DND-41 (cell line): ENCODE data around the gene RCCD1.

ENCODE experiments used
- ATAC-seq: fragments of 200-7000 bp; cut with Tn5 transposase; 3 replicates; pipeline ENCODE4 v1.9.1; 2021; ENCODE audit warnings: low read depth; ENCODE audit not compliant: insufficient read depth
- DNase-seq: peaks from one replicate; pipeline ENCODE4 v3.0.0-alpha.2; 2020
- H2AFZ ChIP-seq: 2 replicates; pipeline ENCODE4 v1.6.0; 2012; ENCODE audit warnings: low read depth, low read length
- H3K27ac ChIP-seq: 2 replicates; pipeline ENCODE4 v1.5.1; 2012; ENCODE audit warnings: low read length, inconsistent platforms
- H3K27me3 ChIP-seq: fragments of 200-600 bp; sonication (generic); 2 replicates; pipeline ENCODE4 v1.6.0; 2012; ENCODE audit warnings: low read length, mild to moderate bottlenecking, inconsistent platforms; ENCODE audit not compliant: insufficient read depth, poor library complexity
- H3K36me3 ChIP-seq: 2 replicates; pipeline ENCODE4 v1.5.1; 2012; ENCODE audit warnings: low read length, inconsistent platforms; ENCODE audit not compliant: insufficient read depth
- H3K4me1 ChIP-seq: 2 replicates; pipeline ENCODE4 v1.5.1; 2012; ENCODE audit warnings: mild to moderate bottlenecking, low read length; ENCODE audit not compliant: insufficient read depth
- H3K4me2 ChIP-seq: 2 replicates; pipeline ENCODE4 v1.6.0; 2012; ENCODE audit warnings: mild to moderate bottlenecking, moderate library complexity, low read length, inconsistent platforms; ENCODE audit not compliant: insufficient read depth
- H3K4me3 ChIP-seq, 2 experiments: fragments of 200-600 bp in 1 of 2; shearing (Covaris generic) in 1 of 2; 2 replicates each; pipeline ENCODE4 v1.5.1; 2012 to 2016; ENCODE audit warnings: inconsistent platforms in 2 of 2, low read length in 2 of 2, mild to moderate bottlenecking in 2 of 2, low read depth in 1 of 2, moderate library complexity in 1 of 2
- H3K79me2 ChIP-seq: 2 replicates; pipeline ENCODE4 v1.6.0; 2012; ENCODE audit warnings: low read length, inconsistent platforms; ENCODE audit not compliant: insufficient read depth
- H3K9ac ChIP-seq: 2 replicates; pipeline ENCODE4 v1.6.0; 2012; ENCODE audit warnings: low read depth, mild to moderate bottlenecking, inconsistent platforms, low read length, moderate library complexity
- H3K9me3 ChIP-seq: 2 replicates; pipeline ENCODE4 v1.5.1; 2012; ENCODE audit warnings: low read length, moderate library complexity, mild to moderate bottlenecking, inconsistent platforms; ENCODE audit not compliant: insufficient read depth, severe bottlenecking
- H4K20me1 ChIP-seq: 2 replicates; pipeline ENCODE4 v1.6.0; 2012; ENCODE audit warnings: low read length; ENCODE audit not compliant: insufficient read depth
- CTCF ChIP-seq: IDR thresholded peaks from 2 replicates; pipeline ENCODE4 v1.5.1; 2012; ENCODE audit warnings: borderline replicate concordance, low read length, moderate library complexity, mild to moderate bottlenecking; ENCODE audit not compliant: poor library complexity, severe bottlenecking; ENCODE audit errors: extremely low read depth
- EZH2 ChIP-seq: IDR thresholded peaks from 3 replicates; pipeline ENCODE4 v1.6.1; 2012; ENCODE audit warnings: borderline replicate concordance, low read depth, mild to moderate bottlenecking, moderate library complexity, low read length, inconsistent platforms; ENCODE audit not compliant: severe bottlenecking

The RCCD1 gene

GRCh38 chr15:90960298-90961091 lies 5.8 kb downstream of the RCCD1 start:
- H3K79me2 ChIP-seq: peaks cover 45% of the 10 kb centered on the region
- H3K4me3 ChIP-seq: no peak overlapping the region
- TF ChIP-seq EZH2: no peak
- no peak for TF ChIP-seq CTCF
- no peak for DNase-seq
- H3K4me1 ChIP-seq: peaks cover 14% of the 10 kb centered on the region
- no peak for ATAC-seq
- H3K4me2 ChIP-seq: no peak overlapping the region
- no peak overlapping the region for H3K27ac ChIP-seq
- peaks cover 8% of the 10 kb centered on the region; the same call in 1 of the 2 replicates for H4K20me1 ChIP-seq
- no peak overlapping the region for H2AFZ ChIP-seq
- H3K36me3 ChIP-seq: peaks cover 83% of the 10 kb centered on the region
- no peak overlapping the region for H3K9ac ChIP-seq
- no peaks in the 10 kb centered on the region for H3K9me3 ChIP-seq
- H3K27me3 ChIP-seq: no peaks in the 10 kb centered on the region

- Histone ChIP-seq H3K9ac (no peak overlapping the region), H3K79me2 (peaks cover 29% of the 10 kb centered on the region), H3K9me3 (no peaks in the 10 kb centered on the region), H3K27ac (no peak overlapping the region), H3K27me3 (no peaks in the 10 kb centered on the region), H2AFZ (no peak overlapping the region), H3K36me3 (peaks cover 84% of the 10 kb centered on the region), H3K4me3 (no peak overlapping the region), H4K20me1 (peaks cover 8% of the 10 kb centered on the region; the same call in 1 of the 2 replicates), H3K4me2 (no peak overlapping the region), H3K4me1 (no peaks in the 10 kb centered on the region)
- ATAC-seq (no peak), DNase-seq (no peak)
- TF ChIP-seq EZH2: no peak
- no peak for TF ChIP-seq CTCF
Measured at GRCh38 chr15:90962021-90962420, 7.3 kb downstream of the RCCD1 start.

- Histone ChIP-seq H3K4me3 (no peak overlapping the region), H3K27me3 (no peaks in the 10 kb centered on the region), H3K9ac (no peak overlapping the region), H3K4me2 (no peak overlapping the region), H3K79me2 (peaks cover 14% of the 10 kb centered on the region), H3K4me1 (no peaks in the 10 kb centered on the region), H3K9me3 (no peaks in the 10 kb centered on the region), H4K20me1 (peaks cover 3% of the 10 kb centered on the region; the same call in 1 of the 2 replicates), H3K27ac (no peak overlapping the region), H3K36me3 (peaks cover 90% of the 10 kb centered on the region), H2AFZ (no peak overlapping the region)
- ATAC-seq (no peak), DNase-seq (no peak)
- TF ChIP-seq EZH2 (no peak), CTCF (no peak)
Measured at GRCh38 chr15:90966262-90966661, 11.6 kb downstream of the RCCD1 start.
